CD4-positive, alpha-beta T cell treated with Interleukin-1 beta for 1 hour (primary cell): ENCODE measurements around the gene PDE4D.
A peak's percentile ranks its signal among the peaks of the same experiment; 100 is the strongest.

Experiments
- DNase-seq, 2 donors: peaks; one replicate each; pipeline ENCODE4 v3.0.0-alpha.2; 2020 to 2022

Gene PDE4D

GRCh38 chr5:59049095-59049494 lies 844.4 kb downstream of the PDE4D start:
- DNase-seq = no peak

- no peak for DNase-seq
Observed at GRCh38 chr5:59042201-59043055, 851.1 kb downstream of the PDE4D start.

- no peak for DNase-seq
Observed at GRCh38 chr5:59041355-59041754, 852.2 kb downstream of the PDE4D start.

- no peak for DNase-seq
Observed at GRCh38 chr5:59040804-59041201, 852.7 kb downstream of the PDE4D start.

- DNase-seq = no peak
Observed at GRCh38 chr5:59040024-59040803, 853.3 kb downstream of the PDE4D start.

- DNase-seq = peak; percentile 86 to 87
Observed at GRCh38 chr5:59039296-59040023, 854.1 kb downstream of the PDE4D start.

- DNase-seq = no peak
Observed at GRCh38 chr5:59038798-59039295, 854.7 kb downstream of the PDE4D start.

GRCh38 chr5:59037941-59038797 lies 855.4 kb downstream of the PDE4D start:
- DNase-seq = no peak

GRCh38 chr5:59037453-59037852 lies 856.1 kb downstream of the PDE4D start:
- DNase-seq = no peak

GRCh38 chr5:59037041-59037440 lies 856.5 kb downstream of the PDE4D start:
- DNase-seq = no peak

GRCh38 chr5:59036274-59036961 lies 857.1 kb downstream of the PDE4D start:
- peak; percentile 49 to 57 for DNase-seq

GRCh38 chr5:59035681-59036080 lies 857.8 kb downstream of the PDE4D start:
- DNase-seq = no peak

GRCh38 chr5:59034498-59035186 lies 858.9 kb downstream of the PDE4D start:
- peak; percentile 37 to 59 for DNase-seq

GRCh38 chr5:59027145-59027907 lies 866.2 kb downstream of the PDE4D start:
- no peak for DNase-seq

GRCh38 chr5:59025734-59026133 lies 867.8 kb downstream of the PDE4D start:
- no peak for DNase-seq

- DNase-seq = no peak
Observed at GRCh38 chr5:59021837-59022514, 871.5 kb downstream of the PDE4D start.

GRCh38 chr5:59021286-59021673 lies 872.2 kb downstream of the PDE4D start:
- DNase-seq = no peak

GRCh38 chr5:59020611-59021285 lies 872.8 kb downstream of the PDE4D start:
- DNase-seq = no peak

GRCh38 chr5:59019078-59019477 lies 874.4 kb downstream of the PDE4D start:
- DNase-seq = no peak
